Panc1 (cell line): Measurements from ENCODE around the gene SNRNP70. TPM values are rescaled to one million over a fixed set of nuclear protein-coding genes. Genes with fewer than 3 reads are reported as not detected.
A peak's percentile ranks its signal among the peaks of the same experiment; 100 is the strongest.

Experiments
- ATAC-seq: fragments of 200-7000 bp; cut with Tn5 transposase; 2 replicates; pipeline ENCODE4 v1.9.1; 2020; ENCODE audit warnings: mild to moderate bottlenecking, moderate library complexity
- BruUV-seq: library from RNA; stranded (reverse); fragments of 400-500 nt; replicated peaks from 2 replicates; lab custom pipeline; 2021; lab: Mats Ljungman, UMichigan
- CTCF ChIA-PET: fragments of 300-600 bp; sonication (Branson Sonifier 250); formaldehyde crosslinking; loops from one replicate; lab custom pipeline; 2022; ENCODE audit warnings: antibody characterized with exemption; lab: Charles Lee
- POLR2A ChIA-PET: fragments of 300-600 bp; sonication (Branson Sonifier 250); formaldehyde crosslinking; loops from one replicate; lab custom pipeline; 2022; ENCODE audit warnings: antibody characterized with exemption; lab: Charles Lee
- DNase-seq: peaks from one replicate; pipeline ENCODE4 v3.0.0-alpha.2; 2010; ENCODE audit warnings: low read depth, low spot score
- H3K27ac ChIP-seq: 2 replicates; pipeline ENCODE4 v1.5.1; 2011; ENCODE audit warnings: mild to moderate bottlenecking, low read length, inconsistent platforms
- H3K27me3 ChIP-seq: fragments of 200-500 bp; sonication (Bioruptor generic); 2 replicates; pipeline ENCODE4 v1.6.0; 2014; ENCODE audit warnings: low read length, inconsistent platforms; ENCODE audit not compliant: control insufficient read depth, insufficient read depth
- H3K36me3 ChIP-seq: fragments of 200-500 bp; sonication (Bioruptor generic); 2 replicates; pipeline ENCODE4 v1.5.1; 2014; ENCODE audit warnings: inconsistent platforms, mild to moderate bottlenecking, low read length, moderate library complexity; ENCODE audit not compliant: control insufficient read depth, insufficient read depth
- H3K4me1 ChIP-seq: 2 replicates; pipeline ENCODE4 v1.5.1; 2011; ENCODE audit warnings: inconsistent platforms, mild to moderate bottlenecking, low read length, moderate library complexity; ENCODE audit not compliant: control insufficient read depth, insufficient read depth
- H3K4me3 ChIP-seq, 2 experiments: 2 replicates each; pipeline ENCODE4 v1.5.1; 2011 to 2012; ENCODE audit warnings: low read depth in 2 of 2, low read length in 2 of 2, mild to moderate bottlenecking in 2 of 2, inconsistent platforms in 1 of 2, moderate library complexity in 1 of 2
- H3K9me3 ChIP-seq: fragments of 200-500 bp; sonication (Bioruptor generic); 2 replicates; pipeline ENCODE4 v1.5.1; 2014; ENCODE audit warnings: low read depth, mild to moderate bottlenecking, inconsistent platforms, low read length, moderate library complexity; ENCODE audit not compliant: control insufficient read depth, insufficient read depth
- POLR2AphosphoS5 ChIP-seq: IDR thresholded peaks from 2 replicates; pipeline ENCODE4 v1.6.1; 2012; ENCODE audit warnings: mild to moderate bottlenecking, low read depth, low read length, moderate library complexity
- REST ChIP-seq, 2 experiments: IDR thresholded peaks; 2 replicates each; pipeline ENCODE4 v1.6.1; 2011 to 2012; ENCODE audit warnings: low read depth in 2 of 2, control low read depth in 1 of 2, low read length in 1 of 2, mild to moderate bottlenecking in 1 of 2, moderate library complexity in 1 of 2; ENCODE audit not compliant: insufficient read depth in 1 of 2
- SIN3A ChIP-seq: IDR thresholded peaks from 2 replicates; pipeline ENCODE4 v1.6.1; 2012; ENCODE audit warnings: low read depth, mild to moderate bottlenecking, low read length, moderate library complexity, borderline replicate concordance; ENCODE audit not compliant: insufficient read depth
- TCF7L2 ChIP-seq: IDR thresholded peaks from 2 replicates; pipeline ENCODE4 v1.6.1; 2011; ENCODE audit warnings: mild to moderate bottlenecking, low read depth, low read length, inconsistent platforms
- in situ Hi-C: cut with HindIII; loops from 2 replicates; pipeline ENCODE4 v1.10.0; 2016; ENCODE audit warnings: low sequenced_read_pairs, low pct_unique_long_range_greater_than_20kb
- intact Hi-C: fragments of 100-400 bp; cut with micrococcal nuclease; formaldehyde crosslinking; loops from one replicate; pipeline ENCODE4 v1.10.0; 2022; ENCODE audit not compliant: unreplicated experiment
- total RNA-seq: library from RNA; stranded (reverse); gene quantifications from one replicate; pipeline ENCODE4 v1.2.1, GENCODE V29; 2021; ENCODE audit not compliant: unreplicated experiment
- TF ChIP-seq, protein P1 (sequence below): fragments of 450-650 bp; IDR thresholded peaks from 2 replicates; pipeline ENCODE4 v1.5.1; 2017; ENCODE audit warnings: mild to moderate bottlenecking

SNRNP70 gene
- total RNA-seq, 1 experiment from 2014 or later = 180 TPM

- intact Hi-C loops = no loop called here
- Histone ChIP-seq H3K4me1 (no peaks in the 10 kb centered on the region; the same call in 1 of the 2 replicates), H3K27me3 (no peaks in the 10 kb centered on the region), H3K4me3 (peak overlapping the region; percentile 78 to 91), H3K9me3 (no peaks in the 10 kb centered on the region), H3K27ac (peak overlapping the region; percentile 89), H3K36me3 (no peaks in the 10 kb centered on the region; the same call in 1 of the 2 replicates)
- in situ Hi-C loops = no loop called here
- ChIA-PET POLR2A (no interaction called here), CTCF (interaction anchor here (1.4 kb wide), 1 partner anchor 50 kb away, joined by 4 read pairs; no protein-coding TSS in a partner anchor)
- ATAC-seq (peak; percentile 72), DNase-seq (peak; percentile 53)
- no peak for TF ChIP-seq TCF7L2
- TF ChIP-seq, protein P1, sequence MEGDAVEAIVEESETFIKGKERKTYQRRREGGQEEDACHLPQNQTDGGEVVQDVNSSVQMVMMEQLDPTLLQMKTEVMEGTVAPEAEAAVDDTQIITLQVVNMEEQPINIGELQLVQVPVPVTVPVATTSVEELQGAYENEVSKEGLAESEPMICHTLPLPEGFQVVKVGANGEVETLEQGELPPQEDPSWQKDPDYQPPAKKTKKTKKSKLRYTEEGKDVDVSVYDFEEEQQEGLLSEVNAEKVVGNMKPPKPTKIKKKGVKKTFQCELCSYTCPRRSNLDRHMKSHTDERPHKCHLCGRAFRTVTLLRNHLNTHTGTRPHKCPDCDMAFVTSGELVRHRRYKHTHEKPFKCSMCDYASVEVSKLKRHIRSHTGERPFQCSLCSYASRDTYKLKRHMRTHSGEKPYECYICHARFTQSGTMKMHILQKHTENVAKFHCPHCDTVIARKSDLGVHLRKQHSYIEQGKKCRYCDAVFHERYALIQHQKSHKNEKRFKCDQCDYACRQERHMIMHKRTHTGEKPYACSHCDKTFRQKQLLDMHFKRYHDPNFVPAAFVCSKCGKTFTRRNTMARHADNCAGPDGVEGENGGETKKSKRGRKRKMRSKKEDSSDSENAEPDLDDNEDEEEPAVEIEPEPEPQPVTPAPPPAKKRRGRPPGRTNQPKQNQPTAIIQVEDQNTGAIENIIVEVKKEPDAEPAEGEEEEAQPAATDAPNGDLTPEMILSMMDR = no peak
- no peak; the same call in 1 of the 2 replicates for TF ChIP-seq POLR2AphosphoS5
- TF ChIP-seq SIN3A = 0 out of 2 replicates have a peak, but pooled peaks have one; percentile 20
- peak; percentile 84 to 89 for TF ChIP-seq REST (IDR thresholded peaks at IDR 0.05; ENCODE audit: insufficient read depth in 1 of 2, low read depth in 2 of 2, low read length in 1 of 2)
- BruUV-seq = no TSS peak
These were observed 63.8 kb downstream of the SNRNP70 start for GRCh38 chr19:49148784-49149651.

GRCh38 chr19:49149652-49150105, 64.4 kb downstream of the SNRNP70 start:
- Histone ChIP-seq H3K36me3 (no peaks in the 10 kb centered on the region; the same call in 1 of the 2 replicates), H3K9me3 (no peaks in the 10 kb centered on the region), H3K27me3 (no peaks in the 10 kb centered on the region), H3K4me3 (peak overlapping the region; percentile 78 to 91), H3K4me1 (no peaks in the 10 kb centered on the region; the same call in 1 of the 2 replicates), H3K27ac (peak overlapping the region; percentile 89)
- DNase-seq (no peak), ATAC-seq (peak; percentile 40)
- TF ChIP-seq TCF7L2 (peak; percentile 46; the same call in 1 of the 2 replicates), REST (IDR thresholded peaks at IDR 0.05; ENCODE audit: insufficient read depth in 1 of 2, low read depth in 2 of 2, low read length in 1 of 2) (peak in 1 of 2 experiments; percentile 50; a peak in 2 of 4 replicates), SIN3A (no peak), POLR2AphosphoS5 (no peak)
- TF ChIP-seq, protein P1 = no peak
- BruUV-seq = no TSS peak
- POLR2A ChIA-PET = no interaction called here
- in situ Hi-C loops = no loop called here
- CTCF ChIA-PET = interaction anchor here (1.4 kb wide), 1 partner anchor 49 kb away, joined by 4 read pairs; no protein-coding TSS in a partner anchor
- intact Hi-C loops = no loop called here
